Hematopoietic multipotent progenitor cell treated with erythropoietin and hydrocortisone succinate and interleukin-3 and kit ligand, for 15 days (in vitro differentiated cells): Measurements from ENCODE around the gene GGA2.
"Not testable (repeated sequence)": the region's sequence is repeated elsewhere in the genome, so short reads cannot be mapped to it uniquely, and the experiment has no call there.

Source experiments
- DNase-seq: peaks from one replicate; pipeline ENCODE4 v3.0.0-alpha.2; 2015; ENCODE audit warnings: low spot score

GGA2 gene

DNA sequence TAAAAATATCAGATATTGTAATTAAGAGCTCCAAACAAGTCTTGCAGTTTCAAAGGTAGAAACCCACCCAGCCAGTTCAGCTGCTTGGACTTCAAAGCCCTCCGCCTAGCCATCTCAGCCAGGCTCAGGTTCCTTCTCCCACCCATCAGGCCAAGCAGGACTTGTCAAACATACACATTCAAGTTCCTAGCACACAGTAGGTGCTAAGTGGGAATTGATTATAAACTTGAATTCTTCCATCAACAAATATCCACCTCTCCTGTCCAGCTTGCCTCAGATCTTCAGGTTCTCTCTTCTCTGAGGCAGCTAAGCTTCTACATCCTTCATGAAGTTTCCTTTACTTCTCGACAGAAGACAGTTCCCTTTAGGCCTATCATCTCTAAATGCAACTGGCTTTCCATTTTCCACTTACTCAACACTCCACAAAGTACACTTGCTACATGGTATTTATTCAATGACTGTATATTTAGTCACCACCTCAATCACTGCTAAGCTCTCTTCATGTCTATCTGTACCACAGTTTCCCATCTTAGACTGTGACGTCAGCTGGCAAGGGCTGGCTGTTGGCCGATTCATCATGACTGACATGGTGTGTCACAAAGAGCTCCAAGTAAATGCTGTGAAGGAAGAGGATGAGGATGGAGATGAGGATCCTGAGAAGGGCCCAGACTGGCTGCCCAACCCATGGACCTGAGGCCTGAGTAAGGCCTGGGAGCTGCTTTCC lies 44.0 kb downstream of the GGA2 start:
- no peak for DNase-seq

DNA sequence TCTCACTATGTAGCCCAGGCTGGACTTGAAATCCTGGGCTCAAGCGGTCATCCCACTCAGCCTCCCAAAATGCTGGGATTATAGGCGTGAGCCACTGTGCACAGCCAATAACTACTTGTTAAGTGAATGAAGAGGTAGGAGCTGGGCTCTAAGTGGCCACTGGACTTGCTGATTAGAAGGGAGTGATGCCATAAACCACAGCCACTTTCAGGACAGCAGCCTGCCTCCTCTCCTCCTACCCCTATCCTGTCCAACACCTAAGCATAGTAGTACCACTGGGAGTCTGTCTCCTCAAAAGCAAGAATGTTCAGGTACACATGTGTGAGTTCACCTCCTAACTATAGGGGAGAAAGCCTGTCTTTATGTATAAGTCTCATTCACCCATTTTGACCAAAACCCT lies 45.1 kb downstream of the GGA2 start:
- no peak for DNase-seq

DNA sequence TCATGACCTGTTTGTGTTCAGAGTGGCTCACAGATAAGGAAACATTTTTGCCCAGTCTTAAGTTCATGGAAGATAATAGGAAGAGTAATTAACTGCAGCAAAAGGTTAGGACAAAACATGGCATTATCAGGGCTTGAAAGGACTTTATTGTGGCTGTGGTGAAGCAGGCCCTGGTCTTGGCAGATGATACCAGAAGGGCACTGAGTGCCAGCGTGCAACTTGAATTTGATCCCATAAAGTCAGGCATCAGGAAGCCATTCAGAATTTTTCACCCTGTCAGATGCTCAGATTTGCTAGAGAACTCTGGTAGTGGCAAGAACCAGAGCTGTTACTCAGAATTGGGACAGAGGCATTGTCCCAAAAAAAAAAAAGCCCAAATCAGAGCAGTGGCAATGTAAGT lies 46.1 kb downstream of the GGA2 start:
- DNase-seq = no peak

DNA sequence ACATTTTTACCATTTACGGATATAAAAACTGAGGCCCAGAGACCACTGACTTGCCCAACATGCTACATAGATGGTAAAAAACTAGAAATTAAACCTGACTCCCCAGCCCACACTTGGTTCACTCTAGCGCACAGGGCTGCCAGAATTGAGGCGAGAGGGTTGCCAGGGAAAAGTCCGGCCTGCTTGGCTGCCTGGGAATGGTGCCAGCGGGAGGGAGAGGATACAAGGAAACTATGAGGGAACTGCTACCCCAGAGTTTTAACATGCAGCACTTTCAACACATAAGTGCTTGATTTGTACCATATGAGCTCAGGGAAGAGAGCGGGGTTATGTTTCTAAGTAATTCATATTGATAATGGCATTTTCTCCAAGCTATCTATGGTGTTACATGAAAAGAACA lies 47.3 kb downstream of the GGA2 start:
- DNase-seq = not testable (repeated sequence)

DNA sequence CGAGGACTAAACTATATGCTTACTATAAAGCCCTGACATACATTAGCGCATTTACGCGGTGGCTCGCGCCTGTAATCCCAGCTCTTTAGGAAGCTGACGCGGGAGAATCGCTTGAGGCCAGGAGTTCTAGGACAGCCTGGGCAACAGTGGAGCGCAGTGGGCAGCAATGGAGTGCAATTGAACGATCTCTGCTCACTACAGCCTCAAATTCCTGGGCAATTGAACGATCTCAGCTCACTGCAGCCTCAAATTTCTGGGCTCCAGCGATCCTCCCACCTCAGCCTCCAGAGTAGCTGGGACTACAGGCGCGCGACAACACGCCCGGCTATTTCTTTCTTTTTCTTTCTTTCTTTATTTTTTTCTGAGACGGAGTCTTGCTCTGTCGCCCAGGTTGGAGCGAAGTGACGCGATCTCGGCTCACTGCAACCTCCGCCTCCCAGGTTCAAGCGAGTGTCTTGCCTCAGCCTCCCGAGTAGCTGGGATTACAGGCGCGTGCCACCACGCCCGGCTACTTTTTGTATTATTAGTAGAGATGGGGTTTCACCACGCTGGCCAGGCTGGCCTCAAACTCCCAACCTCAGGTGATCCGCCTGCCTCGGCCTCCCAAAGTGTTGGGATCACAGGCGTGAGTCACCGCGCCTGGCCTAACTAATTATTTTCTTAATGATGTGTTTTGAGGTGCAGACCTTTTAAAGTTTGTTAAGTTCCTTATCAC lies 56.8 kb downstream of the GGA2 start:
- no peak for DNase-seq

DNA sequence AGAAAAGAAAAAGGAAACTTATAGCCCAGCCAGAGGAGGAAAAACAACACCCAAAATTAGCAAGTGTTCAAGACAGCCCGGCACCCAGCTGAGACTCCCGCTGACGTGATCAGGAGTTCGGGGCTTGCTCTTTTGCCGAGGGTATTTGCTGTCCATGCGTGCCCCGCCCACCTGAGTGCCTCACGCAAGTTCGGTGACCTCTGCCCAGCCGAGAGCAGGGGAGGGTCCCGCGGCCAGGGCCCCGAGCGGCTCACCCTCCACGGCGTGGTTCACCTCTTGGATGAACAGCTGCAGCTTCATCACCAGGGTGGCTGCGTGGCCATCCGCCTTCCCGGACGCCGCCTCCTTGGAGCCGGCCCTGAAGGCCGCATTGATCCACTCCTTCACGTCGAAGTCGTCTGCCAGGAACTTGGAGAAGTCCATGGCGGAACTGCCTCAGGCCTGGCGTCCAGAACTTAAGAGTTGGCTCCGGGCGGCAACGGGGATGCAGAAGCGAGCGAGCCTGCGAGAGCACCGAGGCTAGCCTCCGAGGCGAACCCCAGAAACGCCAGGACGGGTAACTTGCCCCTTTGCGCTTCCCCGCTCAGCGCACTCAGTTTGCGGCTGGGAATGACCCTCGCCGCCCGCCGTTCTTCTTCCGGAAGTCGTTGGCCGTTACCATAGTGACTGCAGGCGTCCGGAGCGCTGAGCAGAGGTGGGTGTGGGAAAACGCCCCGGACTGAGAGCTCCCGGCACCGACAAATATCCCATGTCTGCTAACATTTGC lies 57.5 kb downstream of the GGA2 start, which contains the start of gene COG7:
COG7 (minus strand) TSS at position 618 of the 766 bp plus-strand sequence; CDS start at position 423, 195 bp downstream.
- DNase-seq = peak; percentile 85

DNA sequence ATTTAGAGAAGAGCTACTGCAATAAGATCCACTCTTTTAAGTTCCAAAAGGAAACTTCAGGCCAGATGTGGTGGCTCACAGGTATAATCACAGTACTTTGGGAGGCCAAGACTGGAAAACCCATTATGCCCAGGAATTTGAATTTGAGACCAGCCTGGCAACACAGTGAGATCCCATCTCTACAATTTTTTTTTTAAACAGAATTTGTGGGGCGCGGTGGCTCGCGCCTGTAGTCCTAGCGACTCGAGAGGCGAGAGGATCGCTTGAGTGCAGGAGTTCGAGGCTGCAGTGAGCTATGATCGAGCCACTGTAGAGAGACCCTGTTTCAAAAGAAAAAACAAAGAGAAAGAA lies 58.1 kb downstream of the GGA2 start:
- DNase-seq = no peak

DNA sequence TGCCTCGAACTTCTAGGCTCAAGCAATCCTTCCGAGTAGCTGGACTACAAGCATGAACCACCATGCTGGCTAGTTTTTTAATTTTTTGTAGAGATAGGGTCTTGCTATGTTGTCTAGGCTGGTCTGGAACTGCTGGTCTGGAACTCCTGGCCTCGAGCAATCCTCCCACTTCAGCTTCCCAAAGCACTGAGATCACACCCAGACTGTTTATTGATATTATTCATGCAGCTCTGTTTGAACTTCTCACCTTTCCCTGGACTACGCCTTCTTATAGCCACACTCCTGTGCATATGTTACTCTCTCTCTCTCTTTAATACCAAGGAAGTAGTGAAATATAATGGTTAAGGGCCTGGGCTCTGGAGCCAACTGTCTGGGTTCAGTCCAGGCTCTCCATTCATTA lies 61.9 kb downstream of the GGA2 start:
- DNase-seq = no peak

DNA sequence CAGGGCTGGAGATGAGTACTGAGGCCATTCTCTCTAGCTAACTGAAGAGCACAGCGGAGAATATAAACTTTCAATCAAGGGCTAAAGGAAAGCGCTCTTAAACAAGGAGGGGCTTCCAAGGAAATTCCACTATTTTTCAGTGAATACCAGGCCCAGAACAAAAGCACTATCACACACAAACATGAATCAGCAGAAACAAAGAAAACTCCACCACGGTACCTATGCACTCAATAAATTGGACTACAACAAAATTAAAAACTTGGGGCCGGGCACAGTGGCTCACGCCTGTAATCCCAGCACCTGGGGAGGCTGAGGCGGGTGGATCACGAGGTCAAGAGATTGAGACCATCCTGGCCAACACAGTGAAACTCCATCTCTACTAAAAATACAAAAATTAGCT lies 72.8 kb downstream of the GGA2 start:
- DNase-seq = not testable (repeated sequence)

DNA sequence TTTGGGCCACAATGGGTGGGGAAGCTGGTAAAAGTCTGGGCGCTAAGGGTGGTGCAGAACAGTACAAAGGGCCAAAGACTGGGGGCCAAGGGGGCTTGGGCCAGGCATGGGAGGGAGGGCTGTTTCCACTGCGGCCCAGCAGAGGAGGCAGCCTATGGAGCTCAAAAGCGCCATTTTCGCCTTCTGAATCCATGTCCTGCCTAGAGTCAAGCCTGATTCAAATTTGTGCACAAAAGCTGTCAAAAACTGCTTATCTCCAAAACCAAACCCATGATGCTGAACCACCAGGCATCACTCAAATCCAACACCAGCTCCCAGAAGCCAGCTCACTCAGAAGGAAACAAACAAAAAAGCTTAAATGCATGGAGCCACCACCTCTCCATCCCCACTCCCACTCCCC lies 73.3 kb downstream of the GGA2 start:
- DNase-seq = peak; percentile 19

DNA sequence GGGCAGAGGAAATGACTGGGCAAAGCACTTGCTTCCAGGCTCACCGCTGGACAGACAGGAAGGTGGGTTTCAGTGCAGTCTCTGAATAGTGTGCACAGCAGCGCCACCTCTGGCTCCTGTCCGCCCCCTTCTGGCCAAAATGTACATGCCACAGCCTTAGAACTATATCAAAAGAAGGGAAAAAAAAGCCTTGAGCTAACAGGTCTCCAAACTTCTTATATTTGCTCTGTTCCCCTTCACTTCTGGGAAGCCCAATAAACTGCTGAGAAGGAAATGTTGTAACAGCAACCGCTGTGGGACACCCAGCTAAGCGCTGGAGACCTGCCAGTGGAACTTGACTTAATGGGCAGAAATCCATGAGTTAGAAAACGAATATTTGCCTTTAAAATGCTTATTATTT lies 74.8 kb downstream of the GGA2 start:
- peak; percentile 76 for DNase-seq

DNA sequence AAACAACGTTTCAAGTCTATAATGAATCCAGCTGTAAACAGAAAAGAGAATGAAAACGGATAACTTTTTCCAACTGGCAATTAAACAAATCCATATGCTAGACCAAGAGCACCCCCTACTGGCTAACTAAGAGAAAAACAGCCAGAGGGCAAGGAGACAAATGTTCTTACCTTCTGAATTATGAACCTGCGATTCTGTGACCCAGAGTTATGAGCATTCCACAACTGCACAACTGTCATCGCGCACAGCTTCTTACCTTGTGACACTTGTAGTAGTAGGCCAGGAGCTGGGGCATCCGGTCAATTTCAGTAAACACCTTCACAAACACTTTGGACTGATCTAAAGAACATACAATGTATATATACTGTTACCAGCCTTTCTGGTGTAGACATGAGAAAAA lies 75.9 kb downstream of the GGA2 start:
- DNase-seq = peak; percentile 80

DNA sequence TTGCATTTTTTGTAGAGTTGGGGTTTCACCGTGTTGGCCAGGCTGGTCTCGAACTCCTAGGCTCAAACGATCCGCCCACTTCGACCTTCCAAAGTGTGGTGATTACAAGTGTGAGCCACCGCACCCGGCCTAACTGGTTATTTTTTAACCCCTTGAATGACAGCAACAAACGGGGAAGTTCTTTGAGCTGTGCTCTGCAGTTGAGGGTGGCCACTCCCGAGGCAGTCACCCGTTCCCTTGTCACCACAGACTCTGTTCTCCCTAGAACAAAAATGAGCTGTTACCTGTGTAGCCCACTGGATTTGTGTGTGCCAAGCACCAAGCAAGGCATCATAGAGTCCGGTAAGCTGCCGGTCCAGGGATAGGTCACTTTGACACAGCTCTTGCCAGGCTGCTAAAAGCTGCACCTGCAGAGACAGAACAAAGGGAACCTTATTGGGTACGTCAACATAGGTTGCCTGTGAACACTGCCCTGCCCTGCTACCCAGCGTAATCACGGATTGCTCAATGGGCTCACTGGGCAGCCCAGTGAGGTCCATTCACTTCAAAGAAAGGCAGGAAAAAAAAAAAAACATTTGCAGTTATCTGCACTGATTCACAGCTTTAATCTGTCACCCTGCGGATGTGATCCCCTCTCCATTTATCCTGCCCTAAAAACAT lies 76.9 kb downstream of the GGA2 start:
- no peak for DNase-seq

DNA sequence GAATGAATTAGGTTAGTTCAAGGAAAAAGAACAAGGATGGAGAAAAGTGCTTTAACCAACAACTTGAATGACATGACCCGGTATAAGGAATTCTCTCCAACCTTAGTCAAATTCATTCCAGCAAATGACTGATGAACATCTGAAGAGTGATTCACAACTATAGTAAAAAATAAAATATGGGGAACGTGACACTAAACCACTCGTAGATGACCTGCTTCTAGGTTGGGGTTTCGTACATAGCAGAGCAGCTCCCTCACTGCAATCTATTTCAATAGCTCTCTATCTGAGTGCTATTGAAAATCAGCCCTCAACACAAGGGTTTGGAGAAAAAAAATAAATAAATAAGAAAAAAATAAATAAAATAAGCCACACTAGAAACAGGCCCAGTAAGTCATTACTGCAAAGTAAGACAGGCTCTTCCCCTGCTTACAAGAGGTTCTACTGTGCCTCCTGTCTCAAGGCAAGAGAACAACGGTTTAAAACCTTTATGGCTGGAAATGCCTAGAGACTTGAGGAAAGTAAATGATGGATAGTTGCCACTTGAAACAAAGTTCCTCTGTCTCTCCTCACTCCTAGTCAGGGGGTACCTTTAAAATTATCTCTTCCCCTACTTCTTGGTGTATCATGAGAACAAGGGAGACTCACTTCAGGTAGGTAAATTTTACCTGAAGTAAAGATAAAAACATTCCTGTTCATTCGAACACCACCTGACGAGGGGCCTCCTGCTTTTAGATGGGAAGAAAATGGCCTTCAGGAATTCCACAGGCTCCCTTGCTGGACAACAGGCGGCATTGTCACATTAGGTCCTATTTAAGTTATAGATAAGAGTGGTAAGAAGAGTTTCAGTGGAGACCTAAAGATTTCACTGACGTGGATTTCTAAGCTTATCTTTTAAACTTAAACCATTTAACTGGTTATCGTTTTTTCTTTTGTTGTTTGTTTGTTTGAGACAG lies 77.8 kb downstream of the GGA2 start:
- no peak for DNase-seq

DNA sequence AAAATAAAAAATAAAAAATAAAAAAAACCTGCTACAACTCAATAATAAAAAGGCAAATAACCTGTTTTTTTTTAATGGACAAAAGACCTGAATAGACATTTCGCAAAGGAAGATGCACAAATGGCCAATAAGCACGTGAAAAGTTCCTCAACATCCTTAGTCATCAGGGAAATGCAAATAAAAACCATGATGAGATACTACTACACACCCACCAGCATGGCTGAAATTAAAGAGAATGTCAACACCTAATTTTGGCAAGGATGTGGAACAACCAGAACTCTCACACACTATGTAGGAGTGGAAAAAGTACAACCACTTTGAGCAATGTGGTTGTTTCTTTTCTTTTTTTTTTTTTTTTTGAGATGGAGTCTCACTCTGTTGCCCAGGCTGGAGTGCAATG lies 81.9 kb downstream of the GGA2 start:
- no peak for DNase-seq

DNA sequence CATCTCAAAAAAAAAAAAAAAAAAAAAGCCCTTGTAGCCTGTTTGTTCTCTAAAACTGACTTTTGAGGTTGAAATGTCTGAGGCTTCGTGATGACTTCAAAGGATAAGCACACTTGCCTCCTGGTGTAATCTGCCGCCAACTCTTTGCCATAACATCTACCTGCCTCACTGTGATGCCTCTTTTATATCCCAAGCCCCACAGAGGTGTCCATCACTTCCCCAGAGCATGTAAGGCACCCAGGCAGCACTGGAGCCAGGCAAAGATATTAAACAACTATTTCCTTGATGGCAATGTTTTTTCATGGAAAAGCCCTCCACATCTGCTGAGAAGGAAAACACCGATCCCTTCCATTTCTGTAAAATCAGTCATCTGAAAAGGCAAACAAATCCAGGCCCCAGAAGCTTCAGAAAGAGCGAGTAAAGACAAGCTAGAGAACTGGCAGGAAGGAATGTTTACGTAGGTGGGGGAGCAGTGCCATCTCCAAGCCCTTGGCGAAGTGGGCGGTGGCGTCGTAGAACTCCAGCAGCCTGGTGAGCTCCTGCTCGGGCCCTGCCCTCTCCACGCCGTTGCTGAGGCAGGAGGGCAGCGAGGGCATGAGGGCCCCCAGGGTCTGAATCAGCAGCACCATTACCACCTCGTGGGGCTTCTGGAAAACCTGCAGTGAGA lies 85.9 kb downstream of the GGA2 start:
- DNase-seq = no peak

DNA sequence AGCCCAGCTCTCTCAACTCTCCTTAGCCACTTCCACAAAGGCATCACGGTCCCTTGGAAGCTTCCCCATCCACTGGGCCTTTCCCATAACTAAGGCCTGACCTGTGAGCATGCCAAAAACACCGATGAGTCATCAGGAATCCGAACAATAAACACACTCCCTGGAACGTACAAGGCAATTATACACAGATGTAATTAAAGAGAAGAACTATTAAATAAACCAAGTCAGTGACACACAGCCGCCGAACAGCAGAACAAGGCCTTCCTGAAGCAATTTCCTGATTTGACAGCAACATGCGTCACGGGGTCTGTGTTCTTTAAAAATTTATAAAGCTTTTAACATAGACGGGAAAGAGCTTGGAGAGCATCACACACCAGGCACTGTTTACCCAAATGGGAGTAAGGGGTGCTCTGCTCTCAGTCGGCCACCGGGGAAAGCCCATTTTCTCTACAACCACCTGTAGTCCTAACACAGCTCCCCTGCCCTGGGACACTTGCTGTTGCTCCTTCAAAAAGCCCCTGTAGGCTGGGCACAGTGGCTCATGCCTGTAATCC lies 86.7 kb downstream of the GGA2 start:
- DNase-seq = no peak

DNA sequence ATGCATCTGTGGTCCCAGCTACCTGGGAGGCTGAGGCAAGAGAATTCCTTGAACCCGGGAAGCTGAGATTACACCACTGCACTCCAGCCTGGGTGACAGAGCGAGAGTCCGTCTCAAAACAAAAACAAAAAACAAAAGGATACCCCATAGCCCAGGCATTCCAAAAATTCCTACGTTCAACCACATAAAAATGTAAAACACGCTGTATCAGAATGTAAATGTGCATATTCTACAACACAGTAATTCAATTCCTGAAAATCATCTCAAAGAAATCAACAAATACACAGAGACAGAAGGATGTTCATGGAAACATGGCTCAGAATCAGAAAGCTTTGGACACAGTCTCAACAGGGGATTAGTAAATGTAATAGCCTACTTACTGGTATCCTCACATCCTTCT lies 90.3 kb downstream of the GGA2 start:
- DNase-seq = no peak

DNA sequence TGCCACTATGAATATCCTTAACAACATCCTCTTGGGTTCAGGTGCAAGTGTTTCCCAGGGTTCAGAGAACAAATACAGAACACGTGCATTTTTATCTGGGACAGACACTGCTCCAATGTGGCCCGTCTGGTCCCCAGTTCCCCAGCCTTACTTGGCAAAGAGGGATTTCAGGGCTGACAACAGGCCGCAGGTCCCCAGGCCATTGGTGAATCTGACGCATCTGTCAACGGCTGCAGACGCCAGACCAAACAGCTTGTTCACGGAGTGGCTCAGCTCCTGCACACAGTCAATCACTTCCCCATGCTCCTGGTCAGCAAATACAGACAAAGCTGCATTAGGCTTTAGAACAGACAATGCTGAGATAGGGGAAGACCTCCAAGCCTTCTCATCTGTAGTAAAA lies 93.5 kb downstream of the GGA2 start:
- no peak for DNase-seq

DNA sequence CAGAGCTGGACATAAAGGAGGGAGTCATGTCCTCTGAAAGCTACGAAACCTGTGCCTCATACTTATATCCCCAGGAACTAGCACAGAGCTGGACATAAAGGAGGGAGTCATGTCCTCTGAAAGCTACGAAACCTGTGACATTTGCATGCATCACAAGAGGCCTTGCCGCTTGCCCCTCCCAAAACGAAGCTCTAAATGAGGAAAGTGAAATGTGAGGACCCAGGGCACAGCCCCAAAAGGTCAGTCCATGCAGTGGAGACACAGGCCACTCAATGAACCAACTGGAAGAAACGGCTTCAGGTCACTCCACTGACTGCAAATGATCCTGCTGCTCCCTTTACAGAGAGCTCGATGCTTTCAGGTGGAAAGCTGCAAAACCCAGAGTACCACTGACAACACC lies 95.6 kb downstream of the GGA2 start:
- DNase-seq = no peak
